Activated B cell treated with CpG ODN at 0.5 μM for 24 hours (primary cell): ENCODE measurements around the gene E2F7. TPM values are rescaled to one million over a fixed set of nuclear protein-coding genes. Genes with fewer than 3 reads are reported as not detected.

Experiments used
- ATAC-seq: fragments of 200-7000 bp; cut with Tn5 transposase; one replicate; pipeline ENCODE4 v1.10.0; 2021; ENCODE audit warnings: low read depth, mild to moderate bottlenecking, moderate library complexity
- CTCF ChIA-PET: fragments of 350-600 bp; sonication (Branson Sonifier 250); formaldehyde crosslinking; loops from one replicate; lab custom pipeline; 2021; ENCODE audit warnings: antibody characterized with exemption; lab: Charles Lee
- POLR2A ChIA-PET: fragments of 350-600 bp; sonication (Branson Sonifier 250); formaldehyde crosslinking; loops from one replicate; lab custom pipeline; 2021; ENCODE audit warnings: antibody characterized with exemption; lab: Charles Lee
- DNase-seq: peaks from one replicate; pipeline ENCODE4 v3.0.0; 2022
- H3K27ac Mint-ChIP-seq: one replicate; pipeline ENCODE4 v1.8.0; 2020; ENCODE audit warnings: mixed read lengths
- H3K27me3 Mint-ChIP-seq: one replicate; pipeline ENCODE4 v1.8.0; 2021; ENCODE audit warnings: mixed read lengths
- H3K36me3 Mint-ChIP-seq: one replicate; pipeline ENCODE4 v1.8.0; 2021; ENCODE audit warnings: low read depth, mixed read lengths
- H3K4me1 Mint-ChIP-seq: one replicate; pipeline ENCODE4 v1.8.0; 2021; ENCODE audit warnings: mixed read lengths
- H3K4me3 Mint-ChIP-seq: one replicate; pipeline ENCODE4 v1.8.0; 2020; ENCODE audit warnings: mild to moderate bottlenecking, mixed read lengths
- H3K9me3 Mint-ChIP-seq: one replicate; pipeline ENCODE4 v1.8.0; 2020; ENCODE audit warnings: mixed read lengths
- CTCF ChIP-seq: fragments of 200-600 bp; IDR thresholded peaks from one replicate; pipeline ENCODE4 v1.8.0; 2022; ENCODE audit warnings: antibody characterized with exemption, mild to moderate bottlenecking
- intact Hi-C: fragments of 100-400 bp; cut with micrococcal nuclease; formaldehyde crosslinking; loops from one replicate; pipeline ENCODE4 v1.15.1; 2024
- total RNA-seq: library from RNA; stranded (reverse); gene quantifications from 2 replicates; pipeline ENCODE4 v1.2.3, GENCODE V29; 2022

E2F7 gene
- total RNA-seq, 1 donor from 2014 or later = 0.95 TPM

GRCh38 chr12:77047341-77048109 lies 17.8 kb downstream of the E2F7 start:
- ChIA-PET POLR2A (no interaction called here), CTCF (interaction anchor here (1.4 kb wide), 1 partner anchor 36 kb away, joined by 3 read pairs; no protein-coding TSS in a partner anchor)
- Mint-ChIP-seq H3K27ac (no peak overlapping the region), H3K27me3 (no peaks in the 10 kb centered on the region), H3K9me3 (no peaks in the 10 kb centered on the region), H3K4me1 (peaks cover 2% of the 10 kb centered on the region), H3K4me3 (no peak overlapping the region), H3K36me3 (no peaks in the 10 kb centered on the region)
- TF ChIP-seq CTCF = no peak
- intact Hi-C loops = no loop called here
- DNase-seq = no peak
- no peak for ATAC-seq

- DNase-seq (no peak), ATAC-seq (no peak)
- ChIA-PET POLR2A (no interaction called here), CTCF (no interaction called here)
- Mint-ChIP-seq H3K27me3 (no peaks in the 10 kb centered on the region), H3K36me3 (no peaks in the 10 kb centered on the region), H3K4me3 (no peak overlapping the region), H3K9me3 (no peaks in the 10 kb centered on the region), H3K27ac (no peak overlapping the region), H3K4me1 (peaks cover 2% of the 10 kb centered on the region)
- intact Hi-C loops = no loop called here
- no peak for TF ChIP-seq CTCF
Observed at GRCh38 chr12:77046468-77046867, 18.9 kb downstream of the E2F7 start.

GRCh38 chr12:77045183-77045582 lies 20.2 kb downstream of the E2F7 start:
- H3K9me3 Mint-ChIP-seq = no peaks in the 10 kb centered on the region
- ATAC-seq (no peak), DNase-seq (no peak)
- H3K27me3 Mint-ChIP-seq = no peaks in the 10 kb centered on the region
- H3K4me1 Mint-ChIP-seq = peaks cover 2% of the 10 kb centered on the region
- H3K27ac Mint-ChIP-seq = no peak overlapping the region
- no peaks in the 10 kb centered on the region for H3K36me3 Mint-ChIP-seq
- POLR2A ChIA-PET = no interaction called here
- intact Hi-C loops = no loop called here
- CTCF ChIA-PET = no interaction called here
- no peak overlapping the region for H3K4me3 Mint-ChIP-seq
- TF ChIP-seq CTCF = no peak

GRCh38 chr12:77044721-77045120 lies 20.6 kb downstream of the E2F7 start:
- intact Hi-C loops = no loop called here
- no peak for ATAC-seq
- H3K27me3 Mint-ChIP-seq = no peaks in the 10 kb centered on the region

GRCh38 chr12:77042833-77043232 lies 22.5 kb downstream of the E2F7 start:
- Mint-ChIP-seq H3K27me3 (no peaks in the 10 kb centered on the region), H3K27ac (no peak overlapping the region), H3K4me1 (no peaks in the 10 kb centered on the region), H3K36me3 (no peaks in the 10 kb centered on the region), H3K9me3 (peaks cover 5% of the 10 kb centered on the region), H3K4me3 (no peak overlapping the region)
- CTCF ChIA-PET = no interaction called here
- POLR2A ChIA-PET = no interaction called here
- no peak for TF ChIP-seq CTCF
- ATAC-seq = no peak
- intact Hi-C loops = no loop called here
- no peak for DNase-seq

More at GRCh38 chr12:77044721-77045120, 20.6 kb downstream of the E2F7 start:
- no peak for TF ChIP-seq CTCF
- ChIA-PET POLR2A (no interaction called here), CTCF (no interaction called here)
- Mint-ChIP-seq H3K27ac (no peak overlapping the region), H3K4me3 (no peak overlapping the region), H3K36me3 (no peaks in the 10 kb centered on the region), H3K9me3 (no peaks in the 10 kb centered on the region), H3K4me1 (no peaks in the 10 kb centered on the region)
- no peak for DNase-seq
